NOMO-1 treated with dmso at 0.1 percent for 144 hours (cell line): Measurements from ENCODE around the gene SMIM26.
"Not testable (repeated sequence)": the region's sequence is repeated elsewhere in the genome, so short reads cannot be mapped to it uniquely, and the experiment has no call there.

ENCODE experiments used
- DNase-seq: peaks from one replicate; lab custom pipeline; 2025; ENCODE audit not compliant: unreplicated experiment; lab: John Stamatoyannopoulos, UW

SMIM26 gene, protein sequence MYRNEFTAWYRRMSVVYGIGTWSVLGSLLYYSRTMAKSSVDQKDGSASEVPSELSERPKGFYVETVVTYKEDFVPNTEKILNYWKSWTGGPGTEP

DNA sequence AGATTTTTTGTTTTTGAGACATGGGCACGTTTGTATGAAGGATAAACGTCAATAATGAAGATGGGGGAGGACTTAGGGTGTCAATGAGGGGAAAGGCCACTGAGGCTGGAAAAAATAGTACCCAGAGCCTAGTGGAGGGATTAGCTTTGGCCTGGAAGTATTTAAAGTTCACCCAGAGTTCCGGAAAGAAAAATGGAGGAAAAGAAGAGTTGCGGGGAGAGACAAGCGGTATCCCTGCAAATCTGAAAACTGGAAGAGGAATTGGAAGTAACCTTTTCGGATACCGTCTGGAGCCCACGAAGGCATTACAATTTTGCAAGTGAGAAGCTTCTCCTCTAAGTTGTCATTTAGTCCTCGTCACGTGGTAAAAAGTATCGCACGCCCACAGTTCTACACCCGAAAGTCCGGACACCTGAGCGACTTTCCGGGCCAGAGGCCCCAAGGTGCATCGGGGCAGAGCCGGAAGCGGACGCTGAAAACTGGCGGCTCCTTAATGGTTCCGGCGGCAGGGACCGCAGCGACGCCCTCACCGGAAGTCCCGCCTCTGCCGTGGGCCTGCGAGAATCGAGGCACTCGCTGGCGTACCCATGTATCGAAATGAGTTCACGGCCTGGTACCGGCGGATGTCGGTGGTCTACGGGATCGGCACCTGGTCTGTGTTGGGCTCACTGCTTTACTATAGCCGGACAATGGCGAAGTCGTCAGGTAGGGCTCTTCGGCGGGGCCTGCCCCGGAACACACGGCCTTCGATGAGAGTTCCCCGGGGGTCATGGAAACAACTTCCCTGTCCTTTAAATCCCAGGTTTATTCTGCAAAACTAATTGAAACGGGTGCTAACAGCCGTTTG is at the start of gene SMIM26:
SMIM26 (plus strand) TSS at position 541 of the 847 bp plus-strand sequence; CDS start at position 588, 47 bp downstream.
- DNase-seq = peak; percentile 84

- not testable (repeated sequence) for DNase-seq
Observed at GRCh38 chr20:18522066-18522465, 45.2 kb upstream of the SMIM26 start.

GRCh38 chr20:18523066-18523465 is 44.2 kb upstream of the SMIM26 start:
- no peak for DNase-seq

DNA sequence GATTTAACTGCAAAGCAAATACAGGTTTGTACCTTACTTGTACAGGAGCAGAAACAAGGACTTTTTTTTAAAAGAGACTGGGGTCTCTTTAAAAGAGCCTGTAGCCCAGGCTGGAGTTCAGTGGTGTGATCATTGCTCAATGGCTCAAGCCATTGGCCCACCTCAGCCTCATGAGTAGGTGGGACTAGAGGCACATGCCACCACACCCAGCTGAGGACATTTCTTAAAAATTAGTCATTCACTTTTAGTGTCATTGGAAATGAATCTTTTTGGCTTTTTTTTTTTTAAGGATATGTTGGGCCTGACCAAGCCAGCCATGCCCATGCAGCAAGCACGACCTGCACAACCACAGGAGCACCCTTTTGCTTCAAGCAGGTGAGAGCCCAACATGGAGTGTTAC is 42.6 kb upstream of the SMIM26 start:
- no peak for DNase-seq

DNA sequence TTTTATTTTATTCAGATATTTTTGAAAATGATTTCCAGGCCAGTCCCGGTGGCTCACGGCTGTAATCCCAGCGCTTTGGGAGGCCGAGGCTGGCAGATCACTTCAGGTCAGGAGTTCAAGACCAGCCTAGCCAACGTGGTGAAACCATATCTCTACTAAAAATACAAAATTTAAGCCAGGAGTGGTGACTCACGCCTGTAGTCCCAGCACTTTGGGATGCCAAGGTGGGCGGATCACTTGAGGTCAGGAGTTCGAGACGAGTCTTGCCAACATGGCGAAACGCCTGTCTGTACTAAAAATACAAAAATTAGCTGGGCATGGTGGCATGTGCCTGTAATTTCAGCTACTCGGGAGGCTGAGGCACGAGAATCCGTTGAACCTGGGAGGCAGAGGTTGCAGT is 40.5 kb upstream of the SMIM26 start:
- not testable (repeated sequence) for DNase-seq

- no peak for DNase-seq
Observed at GRCh38 chr20:18527339-18527738, 39.9 kb upstream of the SMIM26 start.

- no peak for DNase-seq
Observed at GRCh38 chr20:18527836-18528235, 39.4 kb upstream of the SMIM26 start.

GRCh38 chr20:18529041-18529440 is 38.2 kb upstream of the SMIM26 start:
- no peak for DNase-seq

- no peak for DNase-seq
Observed at GRCh38 chr20:18532626-18533025, 34.6 kb upstream of the SMIM26 start.

- DNase-seq = no peak
Observed at GRCh38 chr20:18533491-18533890, 33.7 kb upstream of the SMIM26 start.

DNA sequence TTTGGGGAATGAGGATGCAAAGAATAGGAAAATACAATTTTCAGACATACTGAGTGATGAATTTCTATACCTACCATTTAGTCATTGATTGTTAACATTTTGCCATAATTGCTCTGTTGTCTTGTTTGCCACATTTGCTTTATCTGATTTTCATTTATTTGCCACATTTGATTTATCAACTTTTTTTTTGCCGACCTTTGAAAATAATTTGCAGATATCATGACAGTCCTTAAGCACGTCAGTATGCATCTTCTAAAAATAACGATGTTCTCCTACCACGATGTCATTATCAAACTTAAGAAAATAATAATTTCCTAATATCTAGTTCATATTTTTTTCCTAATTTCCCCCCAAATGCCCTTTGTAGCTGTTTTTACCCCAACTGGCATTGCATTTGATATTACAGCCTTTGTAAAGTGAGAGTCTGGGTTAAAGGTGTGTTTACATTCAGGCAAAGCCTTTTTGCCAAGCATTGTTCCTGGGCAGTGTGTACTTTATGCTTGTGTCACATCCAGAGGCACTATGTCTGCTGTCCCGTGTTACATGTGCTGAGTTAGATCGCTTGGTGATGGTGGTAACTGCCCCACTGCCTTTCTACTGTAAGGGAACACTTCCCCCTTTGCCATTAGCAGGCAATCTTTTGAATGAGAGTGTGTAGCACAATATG is 33.1 kb upstream of the SMIM26 start:
- no peak for DNase-seq

DNA sequence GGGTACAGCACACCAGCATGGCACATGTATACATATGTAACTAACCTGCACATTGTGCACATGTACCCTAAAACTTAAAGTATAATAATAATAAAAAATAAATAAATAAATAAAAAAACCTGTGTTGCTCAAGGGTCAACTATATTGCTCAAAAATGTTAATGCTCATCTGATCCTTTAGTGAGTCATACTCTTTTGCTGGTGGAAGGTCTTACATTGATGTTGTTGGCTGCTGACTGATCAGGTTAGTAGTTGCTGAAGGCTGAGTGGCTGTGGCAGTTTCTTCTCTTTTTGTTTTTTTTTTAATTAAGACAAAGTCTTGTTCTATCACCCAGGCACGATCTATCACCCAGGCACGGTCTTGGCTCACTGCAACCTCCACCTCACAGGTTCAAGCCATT is 29.6 kb upstream of the SMIM26 start:
- no peak for DNase-seq

DNA sequence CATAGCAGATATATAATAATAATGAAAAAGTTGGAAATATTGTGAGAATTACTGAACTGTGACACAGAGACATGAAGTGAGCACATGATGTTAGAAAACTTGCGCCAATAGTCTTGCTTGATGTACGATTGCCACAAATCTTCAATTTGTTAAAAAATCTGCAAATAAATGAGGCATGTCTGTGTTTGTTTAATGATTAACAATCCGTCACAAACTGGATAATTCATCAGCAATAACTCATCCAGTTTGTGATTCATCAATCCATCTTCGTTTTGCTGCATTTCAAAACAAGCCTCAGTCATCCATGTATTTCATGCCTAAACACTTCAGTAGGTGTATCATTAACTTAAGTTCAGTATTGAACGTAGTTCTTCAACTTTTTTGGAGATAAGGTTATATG is 25.5 kb upstream of the SMIM26 start:
- DNase-seq = no peak

- DNase-seq = no peak
Observed at GRCh38 chr20:18543216-18543615, 24.0 kb upstream of the SMIM26 start.

- DNase-seq = no peak
Observed at GRCh38 chr20:18543932-18544331, 23.3 kb upstream of the SMIM26 start.

- no peak for DNase-seq
Observed at GRCh38 chr20:18545566-18545965, 21.7 kb upstream of the SMIM26 start.

DNA sequence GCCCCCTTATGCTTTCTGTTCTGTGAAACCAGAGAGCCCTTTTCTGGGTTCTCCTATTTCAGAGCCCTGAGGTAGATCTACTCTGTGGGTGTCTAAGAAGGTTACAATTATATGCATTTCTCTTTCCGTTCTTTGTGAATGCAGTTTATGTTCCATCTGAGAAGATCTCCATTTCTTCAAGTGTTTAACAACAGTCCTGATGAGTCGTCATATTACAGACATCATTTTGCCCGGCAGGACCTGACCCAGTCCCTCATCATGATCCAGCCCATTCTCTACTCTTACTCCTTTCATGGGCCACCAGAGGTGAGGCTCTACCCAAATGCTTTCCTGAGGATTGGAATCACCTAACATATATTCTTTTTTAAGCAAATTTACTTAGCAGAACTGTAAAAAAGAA is 18.8 kb upstream of the SMIM26 start:
- DNase-seq = no peak

- DNase-seq = no peak
Observed at GRCh38 chr20:18553746-18554145, 13.5 kb upstream of the SMIM26 start.

DNA sequence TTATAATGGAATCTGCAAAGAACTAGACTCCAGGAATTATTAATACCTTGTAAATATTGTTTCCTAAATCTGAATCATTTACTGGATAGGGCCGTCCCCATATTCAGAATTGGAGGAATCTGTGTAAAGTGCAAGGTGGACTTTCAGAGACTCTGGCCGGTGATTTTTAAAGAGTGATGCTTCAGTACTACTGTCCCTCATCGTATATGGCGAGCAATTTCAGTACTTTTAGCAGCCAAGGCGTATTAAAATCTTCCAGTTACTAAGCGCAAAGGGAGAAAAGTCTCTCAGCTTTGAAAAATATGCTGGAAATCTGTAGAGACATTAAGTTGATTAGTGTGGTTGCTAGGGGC is 483 bp downstream of the SMIM26 start:
- no peak for DNase-seq

DNA sequence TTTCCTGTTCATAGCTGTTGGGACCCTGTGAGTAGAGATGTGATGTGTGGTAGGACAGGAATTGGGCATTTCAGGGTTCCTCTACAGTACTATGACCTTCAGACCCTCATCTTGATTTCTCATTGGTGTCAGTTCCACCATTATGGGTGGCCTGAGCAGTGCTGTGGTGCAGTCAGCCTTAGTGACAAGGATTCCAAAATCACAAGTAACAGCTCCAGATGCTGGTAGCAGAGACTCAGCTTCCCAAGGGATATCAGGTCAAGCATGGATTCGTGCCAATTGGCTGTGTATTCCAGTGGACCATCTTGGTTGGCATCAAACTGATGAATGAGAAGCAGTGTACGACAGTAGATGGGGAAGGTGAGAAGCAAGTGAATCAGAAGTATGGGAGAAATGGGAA is 3.8 kb downstream of the SMIM26 start:
- DNase-seq = no peak

GRCh38 chr20:18571578-18571977 is 4.3 kb downstream of the SMIM26 start:
- peak; percentile 55 for DNase-seq

- DNase-seq = no peak
Observed at GRCh38 chr20:18577942-18578341, 10.7 kb downstream of the SMIM26 start.
